Liver (tissue), 9 donors: Measurements from ENCODE around the gene QDPR. TPM values are rescaled to one million over a fixed set of nuclear protein-coding genes. Genes with fewer than 3 reads are reported as not detected.

ENCODE experiments used
- DNase-seq: peaks from one replicate; pipeline ENCODE4 v3.0.0-alpha.2; 2017; ENCODE audit warnings: low spot score
- H3K27ac ChIP-seq, 2 donors: one replicate each; pipeline ENCODE4 v1.7.0; 2013; ENCODE audit warnings: inconsistent platforms in 2 of 2, low read length in 2 of 2, control low read depth in 1 of 2, low read depth in 1 of 2, mild to moderate bottlenecking in 1 of 2
- H3K27me3 ChIP-seq, 4 donors: one replicate each; pipeline versions ENCODE4 v1.6.1 to v1.7.0; 2013; ENCODE audit warnings: low read length in 3 of 4, inconsistent platforms in 1 of 4, mild to moderate bottlenecking in 1 of 4, moderate library complexity in 1 of 4; ENCODE audit not compliant: control insufficient read depth in 4 of 4, insufficient read depth in 4 of 4
- H3K36me3 ChIP-seq, 4 donors: one replicate each; pipeline versions ENCODE4 v1.6.1 to v1.7.0; 2013; ENCODE audit warnings: low read length in 3 of 4, mild to moderate bottlenecking in 3 of 4, low read depth in 1 of 4, moderate library complexity in 1 of 4; ENCODE audit not compliant: control insufficient read depth in 4 of 4, insufficient read depth in 3 of 4
- H3K4me1 ChIP-seq, 4 donors: one replicate each; pipeline versions ENCODE4 v1.6.1 to v1.7.0; 2013; ENCODE audit warnings: low read length in 3 of 4, mild to moderate bottlenecking in 3 of 4, moderate library complexity in 1 of 4; ENCODE audit not compliant: control insufficient read depth in 4 of 4, insufficient read depth in 4 of 4
- H3K4me3 ChIP-seq, 3 donors: one replicate each; pipeline versions ENCODE4 v1.6.1 to v1.7.0; 2013; ENCODE audit warnings: low read length in 3 of 3, control low read depth in 1 of 3, low read depth in 1 of 3, mild to moderate bottlenecking in 1 of 3
- H3K9ac ChIP-seq, 2 donors: one replicate each; pipeline ENCODE4 v1.7.0; 2013; ENCODE audit warnings: low read length in 2 of 2, mild to moderate bottlenecking in 2 of 2, moderate library complexity in 2 of 2, control low read depth in 1 of 2, low read depth in 1 of 2
- H3K9me3 ChIP-seq, 4 donors: one replicate each; pipeline versions ENCODE4 v1.6.1 to v1.7.0; 2013; ENCODE audit warnings: low read length in 3 of 4; ENCODE audit not compliant: control insufficient read depth in 4 of 4
- ATF3 ChIP-seq: IDR thresholded peaks from 2 replicates; pipeline ENCODE4 v1.6.1; 2016; ENCODE audit warnings: antibody characterized with exemption
- CTCF ChIP-seq: fragments of 150-350 bp; IDR thresholded peaks from 2 replicates; pipeline ENCODE4 v1.5.1; 2017; ENCODE audit warnings: improper control_type of control experiment, low read depth, low read length; ENCODE audit not compliant: missing input control
- FOXA2 ChIP-seq: IDR thresholded peaks from 2 replicates; pipeline ENCODE4 v1.6.1; 2016; ENCODE audit warnings: antibody characterized with exemption
- HNF4G ChIP-seq: IDR thresholded peaks from 2 replicates; pipeline ENCODE4 v1.6.1; 2016; ENCODE audit warnings: antibody characterized with exemption
- NR2F2 ChIP-seq: IDR thresholded peaks from 2 replicates; pipeline ENCODE4 v1.6.1; 2016; ENCODE audit warnings: antibody characterized with exemption
- RAD21 ChIP-seq, 2 donors: IDR thresholded peaks; 2 replicates each; pipeline ENCODE4 v1.6.1; 2016; ENCODE audit warnings: antibody characterized with exemption in 2 of 2, mild to moderate bottlenecking in 2 of 2
- REST ChIP-seq: IDR thresholded peaks from 2 replicates; pipeline ENCODE4 v1.6.1; 2016; ENCODE audit warnings: antibody characterized with exemption, mild to moderate bottlenecking
- RXRA ChIP-seq, 2 donors: IDR thresholded peaks; 2 replicates each; pipeline ENCODE4 v1.6.1; 2017 to 2018; ENCODE audit warnings: antibody characterized with exemption in 2 of 2, mild to moderate bottlenecking in 1 of 2
- SP1 ChIP-seq: IDR thresholded peaks from 2 replicates; pipeline ENCODE4 v1.6.1; 2018; ENCODE audit warnings: antibody characterized with exemption, mild to moderate bottlenecking
- TAF1 ChIP-seq: conservative IDR thresholded peaks from 2 replicates; pipeline ENCODE4 v1.6.1; 2016; ENCODE audit warnings: antibody characterized with exemption, mild to moderate bottlenecking
- YY1 ChIP-seq: IDR thresholded peaks from 2 replicates; pipeline ENCODE4 v1.6.1; 2016; ENCODE audit warnings: antibody characterized with exemption, mild to moderate bottlenecking
- ZBTB33 ChIP-seq: IDR thresholded peaks from 2 replicates; pipeline ENCODE4 v1.6.1; 2016; ENCODE audit warnings: antibody characterized with exemption
- WGBS: extraction: QIAGEN DNeasy Blood & Tissue Kit; methylation state at CpG from one replicate; pipeline ENCODE4 v1.1.7; 2013; 5-methylcytosine and 5-hydroxymethylcytosine counted together
- polyA plus RNA-seq, 2 donors: library from polyadenylated mRNA; stranded (reverse) in 1 of 2; unstranded in 1 of 2; fragments of 200-250 nt in 1 of 2; fragments of >200 nt in 1 of 2; fragmentation: Nextera tagmentation in 1 of 2; extraction: Ambion mirVana in 1 of 2; gene quantifications; one replicate each; pipeline versions ENCODE4 v1.2.1 to v1.2.3, GENCODE V29; 2013 to 2015
- total RNA-seq, 2 donors: library from RNA; depleted of rRNA; stranded (reverse); fragments of >200 nt; gene quantifications; one replicate each; pipeline ENCODE4 v1.2.3, GENCODE V29; 2014
- donor health status: healthy.
- donor health status: healthy.
- donor health status: healthy.
- donor health status: healthy.
- donor health status: healthy.

Gene QDPR
- total and polyA plus RNA-seq, 4 donors = 38.0 to 137 (median 104) TPM

- H3K36me3 ChIP-seq = no peaks in the 10 kb centered on the region
Measured at GRCh38 chr4:17516980-17517379, 5.1 kb upstream of the QDPR start.

More at GRCh38 chr4:17516980-17517379, 5.1 kb upstream of the QDPR start:
- no peaks in the 10 kb centered on the region for H3K27me3 ChIP-seq
- no peak for TF ChIP-seq CTCF
- TF ChIP-seq SP1 = no peak
- TF ChIP-seq ATF3 = no peak
- no peak for TF ChIP-seq RXRA (IDR thresholded peaks at IDR 0.05)
- TF ChIP-seq YY1 = no peak
- no peak for TF ChIP-seq FOXA2
- no peak for TF ChIP-seq REST
- TF ChIP-seq RAD21 (IDR thresholded peaks at IDR 0.05) = no peak
- TF ChIP-seq ZBTB33 = no peak
- no peak for TF ChIP-seq TAF1
- no peak for TF ChIP-seq HNF4G
- no peak for TF ChIP-seq NR2F2
- H3K9me3 ChIP-seq = no peaks in the 10 kb centered on the region
- H3K4me3 ChIP-seq = no peak overlapping the region
- peaks cover 2 to 32% (median 18%) of the 10 kb centered on the region in 4 donors for H3K4me1 ChIP-seq
- 82% methylated on average over 1 of the region's 1 CpG for WGBS
- no peak overlapping the region for H3K27ac ChIP-seq
- DNase-seq = no peak
- no peak overlapping the region for H3K9ac ChIP-seq
